CD1c-positive myeloid dendritic cell (primary cell): ENCODE results near the gene ADGRL2.
"Not testable (repeated sequence)": the region's sequence is repeated elsewhere in the genome, so short reads cannot be mapped to it uniquely, and the experiment has no call there.

Experiments used
- DNase-seq: peaks from one replicate; pipeline ENCODE4 v3.0.0-alpha.2; 2016; ENCODE audit errors: extremely low spot score

ADGRL2 gene

DNA sequence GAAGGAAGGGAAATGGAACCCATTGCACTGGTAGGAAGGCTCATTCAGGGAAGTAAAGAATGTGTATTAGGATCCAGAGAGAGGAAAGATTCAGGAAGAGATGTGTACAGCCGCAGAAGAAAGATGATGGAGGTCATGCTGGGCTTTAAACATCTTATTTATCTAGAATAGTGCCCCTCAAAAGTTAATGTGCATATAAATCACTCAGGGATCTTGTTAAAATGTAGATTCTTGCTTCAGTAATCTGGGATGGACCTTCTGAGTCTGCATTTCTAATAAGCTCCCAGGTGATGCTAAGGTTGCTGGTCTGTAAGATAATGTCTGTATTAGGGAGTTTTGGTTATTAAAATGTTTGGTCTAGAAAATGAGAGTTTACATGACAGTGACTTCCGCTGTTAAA lies 46.3 kb downstream of the ADGRL2 start:
- no peak for DNase-seq

DNA sequence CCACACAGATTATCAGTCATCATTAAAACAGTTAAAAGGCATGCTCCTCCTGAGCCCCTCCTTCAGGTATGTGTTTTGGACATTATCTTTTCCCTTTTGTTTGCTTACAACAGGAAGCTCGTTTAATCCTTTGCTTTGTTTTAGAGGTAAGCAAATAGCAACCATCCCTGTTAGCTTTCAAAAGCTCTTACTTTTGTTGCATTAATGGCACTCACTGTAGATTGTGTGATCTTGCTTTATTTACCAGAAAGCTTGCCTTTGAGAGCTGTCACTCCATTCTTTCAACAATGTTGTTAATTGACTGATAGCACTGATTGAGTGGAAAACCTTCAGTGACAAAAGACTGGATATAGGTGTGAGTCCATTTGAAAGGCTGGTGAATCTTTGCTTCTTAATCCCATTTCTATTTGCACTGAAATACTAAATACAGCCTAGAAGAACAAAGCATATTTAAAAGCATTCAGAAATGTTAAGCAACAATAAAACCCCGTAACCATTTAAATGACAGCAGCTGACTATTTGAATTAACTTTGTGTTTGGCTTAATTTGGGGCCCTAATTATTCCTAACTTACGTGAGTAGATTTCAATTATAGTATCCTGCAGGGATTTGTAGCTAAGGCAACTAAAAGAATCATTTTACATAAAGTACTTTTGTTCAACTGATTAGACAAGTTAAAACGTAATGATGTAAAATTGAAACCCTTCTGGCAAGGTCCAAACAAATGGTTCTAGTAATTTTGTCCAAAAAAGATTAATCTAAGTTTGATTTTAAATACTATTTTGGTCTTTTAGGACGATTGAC lies 48.3 kb downstream of the ADGRL2 start:
- no peak for DNase-seq

- DNase-seq: no peak
Measured at GRCh38 chr1:81850031-81850430, 49.3 kb downstream of the ADGRL2 start.

GRCh38 chr1:81850495-81850894 lies 49.8 kb downstream of the ADGRL2 start:
- no peak for DNase-seq

GRCh38 chr1:81851217-81851616 lies 50.5 kb downstream of the ADGRL2 start:
- no peak for DNase-seq

GRCh38 chr1:81852961-81853360 lies 52.2 kb downstream of the ADGRL2 start:
- no peak for DNase-seq

DNA sequence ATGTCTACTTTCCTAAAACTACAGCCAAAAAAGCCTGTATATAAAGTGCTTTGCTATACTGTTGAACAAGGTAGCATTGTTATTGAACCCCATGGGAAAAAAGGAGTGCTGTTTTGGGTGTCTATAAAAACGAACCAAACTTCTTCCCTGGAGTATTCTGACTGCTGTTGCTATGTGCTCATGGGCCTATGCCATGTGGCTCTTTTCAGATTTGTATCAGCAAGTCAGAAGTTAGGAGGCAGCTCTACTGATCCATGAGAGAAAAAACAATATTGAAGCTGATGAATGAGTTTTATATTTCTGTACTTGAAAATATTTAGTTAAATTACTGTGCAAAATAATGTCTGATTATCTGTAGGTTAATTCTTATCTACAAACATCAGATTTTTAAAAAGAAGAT lies 66.5 kb downstream of the ADGRL2 start:
- no peak for DNase-seq

DNA sequence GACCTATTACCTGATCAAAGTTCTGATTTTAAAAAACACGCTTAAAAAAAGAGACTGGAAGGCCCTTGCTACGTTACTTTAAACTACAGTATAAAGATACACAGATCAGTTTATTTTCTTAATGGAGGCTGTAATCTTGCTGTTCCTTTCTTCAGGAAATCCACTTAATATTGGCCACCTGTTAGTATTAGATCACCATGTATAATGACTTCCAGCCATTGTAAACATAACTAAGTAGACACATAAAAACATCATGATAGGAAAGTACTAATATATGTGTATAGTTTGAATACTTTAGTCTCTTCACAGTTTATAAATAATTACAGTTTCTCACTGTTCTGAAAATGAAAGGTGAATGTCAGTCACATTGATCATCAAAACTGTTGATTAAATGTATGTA lies 68.6 kb downstream of the ADGRL2 start:
- DNase-seq: no peak

- DNase-seq: not testable (repeated sequence)
Measured at GRCh38 chr1:81871091-81871490, 70.4 kb downstream of the ADGRL2 start.

- DNase-seq: no peak
Measured at GRCh38 chr1:81873946-81874345, 73.2 kb downstream of the ADGRL2 start.

GRCh38 chr1:81874461-81874860 lies 73.7 kb downstream of the ADGRL2 start:
- no peak for DNase-seq

GRCh38 chr1:81874940-81875339 lies 74.2 kb downstream of the ADGRL2 start:
- DNase-seq: no peak

DNA sequence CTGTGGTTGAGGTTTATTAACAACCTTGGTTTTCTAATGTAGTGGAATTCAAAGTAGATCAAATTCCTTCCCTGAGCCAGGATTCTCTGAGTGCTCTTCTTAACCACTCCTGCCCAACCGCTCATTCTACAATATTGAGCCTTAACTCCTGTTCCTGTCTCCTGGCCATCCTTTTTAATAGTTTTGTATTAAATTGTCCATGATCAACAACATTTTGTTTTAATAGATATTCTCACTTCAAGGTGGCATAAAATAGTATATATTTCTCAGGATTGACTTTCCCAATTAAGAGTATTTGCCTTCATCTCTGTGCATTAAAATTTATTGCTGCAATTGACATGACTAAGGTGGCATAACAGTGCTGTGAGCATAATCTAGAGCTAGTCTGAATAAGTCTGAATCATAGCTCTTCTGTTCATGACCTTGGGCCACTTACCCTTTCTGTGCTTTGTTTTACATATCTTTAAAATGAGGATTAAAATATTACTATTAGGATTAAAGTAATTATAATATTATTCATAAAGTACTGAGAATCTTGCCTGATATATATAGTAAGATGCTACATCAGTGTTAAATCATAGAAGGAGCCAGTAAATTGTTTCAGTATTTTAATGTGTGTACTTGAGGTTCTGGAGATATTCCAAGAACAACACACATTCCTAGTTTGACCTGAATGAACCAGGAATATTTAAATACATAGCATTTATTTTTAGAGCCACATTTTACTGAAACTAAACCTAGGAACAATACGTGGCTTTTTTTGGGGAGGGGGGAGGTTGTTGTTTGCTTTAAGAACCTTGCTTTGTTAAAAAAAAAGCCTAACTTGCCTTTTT lies 76.4 kb downstream of the ADGRL2 start:
- no peak for DNase-seq

GRCh38 chr1:81877940-81878339 lies 77.2 kb downstream of the ADGRL2 start:
- DNase-seq: no peak

DNA sequence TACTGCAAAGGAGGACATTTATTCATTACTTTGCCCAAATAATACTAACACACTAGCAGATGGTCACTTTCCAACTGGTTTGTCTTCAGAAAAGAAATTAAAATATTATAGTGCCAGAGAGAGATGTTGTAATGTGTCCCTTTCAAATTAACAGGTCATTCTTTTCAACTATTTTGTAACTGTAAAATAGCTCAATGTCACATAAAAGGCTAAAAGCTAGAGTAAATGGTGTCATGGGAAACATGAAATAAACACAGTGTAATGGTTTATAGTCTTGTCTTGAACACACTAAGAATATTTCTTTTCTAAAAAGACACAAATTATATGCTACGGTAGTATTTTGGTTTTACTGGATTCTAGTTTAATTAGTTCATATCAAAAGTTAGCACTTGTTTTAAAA lies 77.8 kb downstream of the ADGRL2 start:
- DNase-seq: no peak

DNA sequence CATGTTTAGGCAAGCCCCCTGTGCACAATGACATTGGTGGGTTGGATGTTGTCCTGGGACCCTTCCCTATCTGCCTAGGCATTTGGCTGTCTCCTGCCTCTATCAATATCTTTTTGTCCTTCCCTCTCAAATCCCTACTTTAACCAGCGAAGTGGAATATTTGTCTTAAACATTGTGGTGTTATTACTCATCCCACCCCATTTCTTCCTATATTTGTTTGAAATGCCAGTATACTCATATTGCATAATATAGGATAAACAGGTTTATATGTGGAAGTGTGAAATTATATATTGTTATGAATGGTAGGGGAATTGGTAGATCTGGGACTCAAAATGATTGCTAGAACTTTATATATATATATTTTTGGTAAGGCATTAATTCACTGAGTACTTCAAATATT lies 80.0 kb downstream of the ADGRL2 start:
- DNase-seq: no peak

DNA sequence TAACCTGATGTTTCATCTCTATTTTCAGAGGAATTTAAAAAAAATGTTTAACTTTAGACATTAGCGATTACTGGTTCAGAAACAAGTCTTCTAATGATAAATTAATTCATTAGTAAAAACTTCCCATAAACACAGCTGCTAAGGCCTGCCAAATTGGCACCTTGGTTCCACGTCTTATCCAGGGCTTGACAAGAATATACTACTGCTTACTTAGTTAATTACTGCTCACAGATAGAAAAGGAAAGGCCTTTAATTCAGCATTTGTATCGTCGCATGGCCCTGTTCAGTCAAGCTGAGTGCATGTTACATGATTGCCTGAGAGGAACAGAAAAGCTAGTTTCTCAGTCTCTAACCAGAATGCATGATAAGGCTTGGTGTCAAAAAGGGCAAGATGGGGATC lies 84.6 kb downstream of the ADGRL2 start:
- no peak for DNase-seq

- DNase-seq: not testable (repeated sequence)
Measured at GRCh38 chr1:81886292-81886691, 85.6 kb downstream of the ADGRL2 start.

- no peak for DNase-seq
Measured at GRCh38 chr1:81887421-81888144, 86.8 kb downstream of the ADGRL2 start.

DNA sequence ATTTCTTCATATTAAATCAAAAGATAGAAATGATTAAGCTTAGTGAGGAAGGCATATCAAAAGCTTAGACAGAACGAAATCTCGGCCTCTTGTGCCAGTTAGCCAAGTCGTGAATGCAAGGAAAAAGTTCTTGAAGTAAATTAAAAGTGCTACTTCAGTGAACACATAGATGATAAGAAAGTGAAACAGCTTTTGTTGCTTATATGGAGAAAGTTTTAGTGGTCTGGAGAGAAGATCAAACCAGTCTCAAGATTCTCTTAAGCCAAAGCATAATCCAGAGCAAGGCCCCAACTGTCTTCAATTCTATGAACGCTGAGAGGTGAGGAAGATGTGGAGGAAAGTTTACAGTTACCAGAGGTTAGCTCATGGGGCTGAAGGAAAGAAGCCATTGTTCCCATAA lies 88.4 kb downstream of the ADGRL2 start:
- DNase-seq: no peak

DNA sequence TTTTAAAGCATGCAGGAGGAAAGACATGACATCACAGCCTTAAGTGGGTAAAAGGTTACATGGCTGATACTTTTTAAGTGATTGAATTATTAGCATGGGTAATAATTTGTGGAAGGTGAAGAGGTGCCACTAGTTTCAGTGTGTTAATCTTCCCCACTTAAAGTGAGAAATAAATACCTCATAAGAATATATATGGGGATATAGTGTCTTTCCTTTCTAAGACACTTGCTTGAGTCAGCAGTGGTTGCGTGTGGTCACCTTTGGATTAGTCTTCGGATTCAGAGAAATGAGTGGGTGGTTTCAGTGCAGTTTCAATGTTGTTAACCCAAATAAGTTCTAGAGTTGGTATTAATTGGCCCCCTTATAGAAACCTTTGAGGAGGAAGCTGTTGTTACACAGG lies 94.1 kb downstream of the ADGRL2 start:
- no peak for DNase-seq

DNA sequence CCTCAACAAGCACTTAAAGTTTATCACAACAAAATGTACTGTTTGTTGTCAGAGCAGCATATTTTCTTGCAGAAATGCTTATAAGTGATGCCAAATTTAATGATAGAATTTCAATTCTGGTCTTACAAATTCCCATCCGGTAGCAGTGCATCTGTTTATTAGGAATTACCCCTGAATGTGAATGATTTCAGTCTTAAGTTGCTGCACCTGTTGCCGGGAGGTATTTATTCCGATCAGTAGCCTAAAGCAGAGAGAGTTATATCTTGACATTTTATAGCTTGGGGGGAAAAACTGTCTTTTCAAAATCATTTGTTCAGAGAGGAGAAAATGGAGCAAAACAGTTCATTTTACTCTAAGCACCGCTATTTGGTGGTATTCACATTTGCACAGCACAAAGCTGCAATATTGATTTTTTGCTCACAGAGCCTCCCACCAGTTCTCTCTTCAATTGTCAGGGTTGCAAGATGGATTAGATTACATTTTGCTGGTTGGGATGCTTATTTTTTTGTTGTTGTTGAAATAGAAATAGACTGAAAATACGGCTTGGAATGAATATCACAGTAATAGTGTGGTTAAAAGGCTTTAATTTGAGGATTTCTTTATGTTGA lies 98.6 kb downstream of the ADGRL2 start:
- no peak for DNase-seq
